ENCODE data around the gene NMT2. TPM values are rescaled to one million over a fixed set of nuclear protein-coding genes. Genes with fewer than 3 reads are reported as not detected.

Gene NMT2
- total and polyA plus RNA-seq, 2 of the 4 experiments (the other 2 are of a cell fraction): 18.7 to 41.0 TPM

DNA sequence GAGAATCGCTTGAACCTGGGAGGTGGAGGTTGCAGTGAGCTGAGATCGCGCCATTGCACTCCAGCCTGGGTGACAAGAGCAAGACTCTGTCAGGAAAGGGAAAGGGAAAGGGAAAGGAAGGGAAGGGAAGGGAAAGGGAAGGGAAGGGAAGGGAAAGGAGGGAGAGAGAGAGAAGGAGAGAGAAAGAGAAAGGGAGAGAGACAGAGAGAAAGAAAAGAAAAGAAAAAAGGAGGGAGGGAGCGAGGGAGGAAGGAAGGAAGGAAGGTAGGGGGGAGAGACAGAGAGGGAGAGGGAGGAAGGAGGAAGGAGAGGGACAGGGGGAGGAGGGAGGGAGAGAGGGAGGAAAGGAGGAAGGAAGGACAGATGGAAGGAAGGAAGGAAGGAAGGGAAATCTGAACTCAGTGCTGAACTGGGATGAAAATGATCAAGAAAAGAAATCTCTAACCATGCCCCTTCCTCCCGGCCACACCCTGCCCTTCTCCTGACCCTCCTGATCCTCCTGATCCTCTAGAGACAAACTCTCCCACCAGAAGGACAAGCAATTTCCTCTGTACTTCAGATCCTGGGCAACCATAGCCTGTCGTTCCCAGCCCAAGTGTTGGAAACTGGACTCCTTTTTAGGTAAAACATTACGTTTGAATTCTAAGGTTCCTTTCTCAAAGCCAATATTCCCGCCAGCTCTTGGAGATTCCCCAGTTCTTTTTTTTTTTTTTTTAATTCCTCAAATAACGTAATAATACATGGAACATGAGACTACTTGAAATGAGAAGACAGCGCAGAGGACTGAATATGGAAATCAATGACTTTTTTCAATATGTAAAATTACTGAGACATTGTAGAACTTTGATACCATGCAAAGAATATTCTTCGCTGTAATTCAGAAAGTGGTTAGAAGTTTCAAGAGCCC, 32.1 kb downstream of the NMT2 start:
- Histone ChIP-seq H3K27ac (ENCODE audit: insufficient read depth, low read length) (no peak overlapping the region), H4K91ac (ENCODE audit: insufficient read depth, low read depth, low read length) (no peak overlapping the region), H3K36me3 (ENCODE audit: control insufficient read depth, insufficient read depth, low read length) (peaks cover 20% of the 10 kb centered on the region), H3K4me3 (ENCODE audit: insufficient read depth, low read depth, low read length) (no peak overlapping the region), H3K23ac (ENCODE audit: low read depth, low read length) (no peak overlapping the region), H3K79me1 (ENCODE audit: low read depth in 1 of 2, low read length in 2 of 2) (peaks cover 8 to 10% of the 10 kb centered on the region in 2 experiments; a peak in 3 of 4 replicates), H2BK20ac (ENCODE audit: low read depth, low read length) (no peak overlapping the region), H3K9ac (ENCODE audit: low read depth, low read length) (no peak overlapping the region), H4K5ac (ENCODE audit: low read depth, low read length) (no peak overlapping the region), H2BK5ac (ENCODE audit: low read depth, low read length, poor library complexity, severe bottlenecking) (no peak overlapping the region), H2AK9ac (replicated peaks; ENCODE audit: low read depth, low read length, poor library complexity) (no peak overlapping the region), H3K9me3 (ENCODE audit: control insufficient read depth, insufficient read depth, low read length) (no peaks in the 10 kb centered on the region), H3K56ac (ENCODE audit: extremely low read depth, insufficient read depth, low read length) (no peak overlapping the region), H3K4ac (ENCODE audit: low read depth, low read length) (no peak overlapping the region), H3K18ac (ENCODE audit: low read depth, low read length) (no peak overlapping the region), H2AFZ (replicated peaks; ENCODE audit: low read length, poor library complexity) (no peak overlapping the region), H3K4me2 (ENCODE audit: low read depth, low read length) (no peak overlapping the region), H4K8ac (ENCODE audit: low read depth in 2 of 2, low read length in 2 of 2) (no peak overlapping the region), H2AK5ac (ENCODE audit: low read depth, low read length) (no peak overlapping the region), H3K14ac (replicated peaks; ENCODE audit: low read depth, low read length) (no peak overlapping the region), H2BK15ac (ENCODE audit: low read depth, low read length) (no peak overlapping the region), H3K9me1 (ENCODE audit: insufficient read depth, low read length) (no peaks in the 10 kb centered on the region; the same call in 1 of the 2 replicates), H2BK120ac (ENCODE audit: low read depth, low read length) (no peak overlapping the region), H3K4me1 (ENCODE audit: control insufficient read depth, insufficient read depth, low read length) (no peaks in the 10 kb centered on the region), H3K27me3 (ENCODE audit: control insufficient read depth, insufficient read depth, low read length) (no peaks in the 10 kb centered on the region), H4K20me1 (ENCODE audit: insufficient read depth, low read length) (no peaks in the 10 kb centered on the region)
- POLR2A ChIA-PET (ENCODE audit: unreplicated experiment): no interaction called here
- ATAC-seq (ENCODE audit: low read depth): no peak
- 89% methylated on average over 5 of the region's 11 CpGs; no CpG with 5 or more reads in 1 of the 2 experiments for WGBS, 2 experiments (ENCODE audit: extremely low coverage in 2 of 2, insufficient read length in 1 of 2)
- DNase-seq: no peak
- dilution Hi-C loops (cut with HindIII; ENCODE audit: low sequenced_read_pairs, unreplicated experiment) (no loop called here), intact Hi-C loops (cut with micrococcal nuclease) (no loop called here), in situ Hi-C loops (cut with MboI; ENCODE audit: low sequenced_read_pairs) (no loop called here)
- no TSS peak for BruUV-seq (replicated peaks)
- CTCF ChIA-PET: no interaction called here
- TF ChIP-seq NFE2L2 (IDR thresholded peaks at IDR 0.05; ENCODE audit: low read depth, low read length) (no peak), RFX5 (IDR thresholded peaks at IDR 0.05; ENCODE audit: low read depth, low read length) (no peak), CEBPB (IDR thresholded peaks at IDR 0.05; ENCODE audit: low read depth, low read length) (no peak), SMC3 (IDR thresholded peaks at IDR 0.05; ENCODE audit: low read depth, low read length) (no peak), MAZ (IDR thresholded peaks at IDR 0.05; ENCODE audit: borderline replicate concordance, low read depth, low read length) (no peak), RAD21 (IDR thresholded peaks at IDR 0.05; ENCODE audit: low read length) (no peak), MAFK (IDR thresholded peaks at IDR 0.05; ENCODE audit: low read depth, low read length) (no peak), RCOR1 (IDR thresholded peaks at IDR 0.05; ENCODE audit: insufficient replicate concordance, low read length) (no peak), ELK1 (IDR thresholded peaks at IDR 0.05; ENCODE audit: borderline replicate concordance, low read depth, low read length) (no peak), CHD1 (IDR thresholded peaks at IDR 0.05; ENCODE audit: low read depth, low read length) (no peak), MXI1 (IDR thresholded peaks at IDR 0.05; ENCODE audit: borderline replicate concordance, low read depth, low read length) (no peak), FOS (IDR thresholded peaks at IDR 0.05; ENCODE audit: low read depth, low read length) (no peak), POLR2A (IDR thresholded peaks at IDR 0.05; ENCODE audit: low read depth, low read length) (no peak)
- TF ChIP-seq, protein P1, sequence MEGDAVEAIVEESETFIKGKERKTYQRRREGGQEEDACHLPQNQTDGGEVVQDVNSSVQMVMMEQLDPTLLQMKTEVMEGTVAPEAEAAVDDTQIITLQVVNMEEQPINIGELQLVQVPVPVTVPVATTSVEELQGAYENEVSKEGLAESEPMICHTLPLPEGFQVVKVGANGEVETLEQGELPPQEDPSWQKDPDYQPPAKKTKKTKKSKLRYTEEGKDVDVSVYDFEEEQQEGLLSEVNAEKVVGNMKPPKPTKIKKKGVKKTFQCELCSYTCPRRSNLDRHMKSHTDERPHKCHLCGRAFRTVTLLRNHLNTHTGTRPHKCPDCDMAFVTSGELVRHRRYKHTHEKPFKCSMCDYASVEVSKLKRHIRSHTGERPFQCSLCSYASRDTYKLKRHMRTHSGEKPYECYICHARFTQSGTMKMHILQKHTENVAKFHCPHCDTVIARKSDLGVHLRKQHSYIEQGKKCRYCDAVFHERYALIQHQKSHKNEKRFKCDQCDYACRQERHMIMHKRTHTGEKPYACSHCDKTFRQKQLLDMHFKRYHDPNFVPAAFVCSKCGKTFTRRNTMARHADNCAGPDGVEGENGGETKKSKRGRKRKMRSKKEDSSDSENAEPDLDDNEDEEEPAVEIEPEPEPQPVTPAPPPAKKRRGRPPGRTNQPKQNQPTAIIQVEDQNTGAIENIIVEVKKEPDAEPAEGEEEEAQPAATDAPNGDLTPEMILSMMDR (conservative IDR thresholded peaks at IDR 0.05; ENCODE audit: low read depth, low read length): no peak
- TF ChIP-seq, protein P2, sequence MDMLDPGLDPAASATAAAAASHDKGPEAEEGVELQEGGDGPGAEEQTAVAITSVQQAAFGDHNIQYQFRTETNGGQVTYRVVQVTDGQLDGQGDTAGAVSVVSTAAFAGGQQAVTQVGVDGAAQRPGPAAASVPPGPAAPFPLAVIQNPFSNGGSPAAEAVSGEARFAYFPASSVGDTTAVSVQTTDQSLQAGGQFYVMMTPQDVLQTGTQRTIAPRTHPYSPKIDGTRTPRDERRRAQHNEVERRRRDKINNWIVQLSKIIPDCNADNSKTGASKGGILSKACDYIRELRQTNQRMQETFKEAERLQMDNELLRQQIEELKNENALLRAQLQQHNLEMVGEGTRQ (IDR thresholded peaks at IDR 0.05; ENCODE audit: low read depth, low read length): no peak
